ENCODE measurements around the gene PGRMC2.

Gene PGRMC2

DNA sequence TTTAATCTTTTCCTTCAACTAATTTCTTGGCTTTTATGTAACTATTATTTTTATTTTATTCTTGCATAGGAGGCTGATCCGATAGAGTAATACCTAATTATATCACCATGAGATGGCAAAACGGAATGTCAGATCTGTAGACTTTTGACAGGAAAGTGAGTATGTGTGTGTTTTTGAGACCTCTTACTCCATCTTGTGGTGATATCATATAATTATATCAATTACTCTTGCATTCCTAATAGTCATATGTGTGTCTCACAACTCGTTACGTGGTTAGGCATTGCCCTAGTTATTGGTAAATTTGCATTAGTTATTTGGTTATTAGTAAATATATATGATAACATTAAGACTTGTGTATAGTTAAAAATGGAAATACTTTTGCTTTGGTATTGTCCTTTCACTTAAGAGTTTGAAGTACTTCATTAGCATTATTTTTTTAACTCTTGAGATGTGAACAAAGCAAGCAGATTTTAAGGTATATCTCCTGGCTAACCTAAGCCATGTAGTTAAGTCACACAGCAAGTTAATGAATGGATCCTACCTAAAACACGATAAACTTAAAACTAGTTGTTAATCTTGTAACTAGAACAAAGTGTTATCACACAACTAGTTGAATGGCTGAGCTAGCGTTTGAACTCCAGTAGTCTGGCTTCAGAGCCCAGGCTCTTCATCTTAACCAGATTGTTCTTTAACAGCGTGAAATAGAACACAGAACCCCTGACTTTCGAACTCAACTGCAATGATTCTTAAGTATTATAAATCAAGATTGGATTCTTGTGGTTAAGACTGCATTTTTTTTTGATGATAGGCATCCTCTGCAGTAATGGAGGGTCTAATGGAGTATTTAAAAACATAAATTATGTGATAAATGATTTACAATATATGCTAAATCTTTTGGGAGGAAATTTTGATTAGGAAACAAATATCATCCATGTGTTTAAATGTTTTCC is 67.1 kb downstream of the PGRMC2 start:
- no peak for DNase-seq
